Inflammatory macrophage (primary cell): ENCODE measurements around the gene PRSS37.
"Not testable (repeated sequence)": the region's sequence is repeated elsewhere in the genome, so short reads cannot be mapped to it uniquely, and the experiment has no call there.

Experiments
- DNase-seq, 2 donors: peaks; one replicate each; pipeline ENCODE4 v3.0.0-alpha.2; 2020 to 2022
- total RNA-seq, 18 experiments: gene quantifications; one replicate each; lab custom pipeline; 2026; ENCODE audit warnings: mixed read lengths in 6 of 18, inconsistent platforms in 2 of 18; lab: John Stamatoyannopoulos, UW

PRSS37 gene
- 0 to 0.07 (median 0) reads per million in 18 experiments for total RNA-seq

GRCh38 chr7:141841385-141841784, at the start of gene PRSS37:
Gene PRSS37, minus strand, starts transcription at chr7:141841485. Its CDS starts 436 bp downstream, at chr7:141841049.
- DNase-seq = no peak

GRCh38 chr7:141889321-141889720, 48.0 kb upstream of the PRSS37 start:
- DNase-seq = peak; percentile 76 to 96

GRCh38 chr7:141884539-141885225, 43.4 kb upstream of the PRSS37 start:
- DNase-seq = peak; percentile 17 to 36

- no peak for DNase-seq
Observed at GRCh38 chr7:141880960-141881359, 39.7 kb upstream of the PRSS37 start.

GRCh38 chr7:141877365-141877764, 36.1 kb upstream of the PRSS37 start:
- DNase-seq = no peak

- DNase-seq = no peak
Observed at GRCh38 chr7:141876371-141876770, 35.1 kb upstream of the PRSS37 start.

- no peak for DNase-seq
Observed at GRCh38 chr7:141875453-141875852, 34.2 kb upstream of the PRSS37 start.

- peak; percentile 42 to 56 for DNase-seq
Observed at GRCh38 chr7:141874787-141875186, 33.5 kb upstream of the PRSS37 start.

- no peak for DNase-seq
Observed at GRCh38 chr7:141872931-141873330, 31.6 kb upstream of the PRSS37 start.

GRCh38 chr7:141866974-141867373, 25.7 kb upstream of the PRSS37 start:
- DNase-seq = no peak

GRCh38 chr7:141864765-141865447, 23.6 kb upstream of the PRSS37 start:
- DNase-seq = peak; percentile 51 to 79

GRCh38 chr7:141860207-141860606, 18.9 kb upstream of the PRSS37 start:
- DNase-seq = no peak

GRCh38 chr7:141847996-141848395, 6.7 kb upstream of the PRSS37 start:
- DNase-seq = no peak

- no peak for DNase-seq
Observed at GRCh38 chr7:141844256-141844655, 3.0 kb upstream of the PRSS37 start.

- no peak for DNase-seq
Observed at GRCh38 chr7:141842904-141843303, 1.6 kb upstream of the PRSS37 start.

- no peak for DNase-seq
Observed at GRCh38 chr7:141840708-141841107, 577 bp downstream of the PRSS37 start.

- DNase-seq = no peak
Observed at GRCh38 chr7:141839256-141839655, 2.0 kb downstream of the PRSS37 start.

GRCh38 chr7:141838581-141838980, 2.7 kb downstream of the PRSS37 start:
- no peak for DNase-seq

- no peak for DNase-seq
Observed at GRCh38 chr7:141837683-141838082, 3.6 kb downstream of the PRSS37 start.

- DNase-seq = not testable (repeated sequence)
Observed at GRCh38 chr7:141822432-141822831, 18.9 kb downstream of the PRSS37 start.

- DNase-seq = no peak
Observed at GRCh38 chr7:141820067-141820466, 21.2 kb downstream of the PRSS37 start.

GRCh38 chr7:141792526-141792925, 48.8 kb downstream of the PRSS37 start:
- DNase-seq = no peak

GRCh38 chr7:141789917-141790316, 51.4 kb downstream of the PRSS37 start, which contains the start of gene TAS2R5:
Gene TAS2R5, plus strand, starts transcription at chr7:141790217. Its CDS starts 145 bp downstream, at chr7:141790362.
- DNase-seq = no peak

- DNase-seq = no peak
Observed at GRCh38 chr7:141788296-141788695, 53.0 kb downstream of the PRSS37 start.
